K562 treated with DMSO at 1 percent for 48 hours (cell line): ENCODE results near the gene SRP68. TPM values are rescaled to one million over a fixed set of nuclear protein-coding genes. Genes with fewer than 3 reads are reported as not detected.

Experiments used
- total RNA-seq: library from RNA; unstranded; fragments of 300-600 nt; gene quantifications from 2 replicates; pipeline ENCODE4 v1.2.3, GENCODE V29; 2022; ENCODE audit warnings: low replicate concordance; ENCODE audit errors: extremely low read depth

Gene SRP68
- not detected in 2 replicates for total RNA-seq

GRCh38 chr17:76072148-76072858 is at the start of gene SRP68:
Gene SRP68, minus strand, starts transcription at chr17:76072517. Its CDS starts 26 bp downstream, at chr17:76072491.

GRCh38 chr17:76103274-76104139 is 31.2 kb upstream of the SRP68 start, which contains the start of gene EXOC7:
Gene EXOC7, minus strand, starts transcription at chr17:76103787. Its CDS starts 95 bp downstream, at chr17:76103692.

GRCh38 chr17:76078860-76079534 is 6.7 kb upstream of the SRP68 start, which contains the start of gene ZACN:
Gene ZACN, plus strand, starts transcription at chr17:76079182. Its CDS starts 83 bp downstream, at chr17:76079265.

GRCh38 chr17:76074390-76075363 is 2.4 kb upstream of the SRP68 start, which contains the start of gene GALR2:
Gene GALR2, plus strand, starts transcription at chr17:76074781. Its CDS starts 103 bp downstream, at chr17:76074884.

GRCh38 chr17:76027159-76027839 is 45.0 kb downstream of the SRP68 start, which contains the start of gene EVPL:
Gene EVPL, minus strand, starts transcription at chr17:76027306. Its CDS starts 108 bp downstream, at chr17:76027198.

GRCh38 chr17:76000755-76001521 is 71.4 kb downstream of the SRP68 start, which contains the start of gene CDK3:
Gene CDK3, plus strand, starts transcription at chr17:76000855. Its CDS starts 571 bp downstream, at chr17:76001426.

Other genes with a start within 250 kb of the SRP68 start
- gene UNC13D, start 228.1 kb downstream of the SRP68 start, total RNA-seq = 220 TPM in 1 of 2 replicates, not detected in the other
- gene WBP2, start 217.2 kb downstream of the SRP68 start, total RNA-seq = 432 TPM in 1 of 2 replicates, not detected in the other
- not detected in 2 replicates for gene TRIM47, start 193.9 kb downstream of the SRP68 start, total RNA-seq
- not detected in 2 replicates for gene TRIM65, start 175.6 kb downstream of the SRP68 start, total RNA-seq
- gene MRPL38, start 167.6 kb downstream of the SRP68 start, total RNA-seq = not detected in 2 replicates
- gene FBF1, start 131.5 kb downstream of the SRP68 start, total RNA-seq = not detected in 2 replicates
- not detected in 2 replicates for gene ACOX1, start 93.4 kb downstream of the SRP68 start, total RNA-seq
- not detected in 2 replicates for gene TEN1, start 93.3 kb downstream of the SRP68 start, total RNA-seq
- gene CDK3, start 71.7 kb downstream of the SRP68 start, total RNA-seq = not detected in 2 replicates
- gene EVPL, start 45.2 kb downstream of the SRP68 start, total RNA-seq = not detected in 2 replicates
- gene GALR2, start 2.3 kb upstream of the SRP68 start, total RNA-seq = not detected in 2 replicates
- not detected in 2 replicates for gene ZACN, start 6.7 kb upstream of the SRP68 start, total RNA-seq
- gene EXOC7, start 31.3 kb upstream of the SRP68 start, total RNA-seq = not detected in 2 replicates
- gene FOXJ1, start 68.7 kb upstream of the SRP68 start, total RNA-seq = not detected in 2 replicates
- not detected in 2 replicates for gene RNF157, start 168.0 kb upstream of the SRP68 start, total RNA-seq
- gene UBALD2, start 192.8 kb upstream of the SRP68 start, total RNA-seq = not detected in 2 replicates
- gene QRICH2, start 235.8 kb upstream of the SRP68 start, total RNA-seq = not detected in 2 replicates